Fibroblast of lung (primary cell): ENCODE measurements around the gene ZNF669.

Experiments
- EZH2 ChIP-seq: IDR thresholded peaks from 2 replicates; pipeline ENCODE4 v1.5.1; 2012; ENCODE audit warnings: low read length, control low read depth, mild to moderate bottlenecking; ENCODE audit errors: missing control alignments
- TF ChIP-seq, protein P1 (sequence below), 2 donors: IDR thresholded peaks in 1 of 2; conservative IDR thresholded peaks in 1 of 2; 1 replicate in 1 of 2; 2 replicates in 1 of 2; pipeline ENCODE4 v1.5.1; 2011 to 2012; ENCODE audit warnings: low read length in 2 of 2, control low read depth in 1 of 2, inconsistent platforms in 1 of 2, low read depth in 1 of 2, mild to moderate bottlenecking in 1 of 2

DNA sequence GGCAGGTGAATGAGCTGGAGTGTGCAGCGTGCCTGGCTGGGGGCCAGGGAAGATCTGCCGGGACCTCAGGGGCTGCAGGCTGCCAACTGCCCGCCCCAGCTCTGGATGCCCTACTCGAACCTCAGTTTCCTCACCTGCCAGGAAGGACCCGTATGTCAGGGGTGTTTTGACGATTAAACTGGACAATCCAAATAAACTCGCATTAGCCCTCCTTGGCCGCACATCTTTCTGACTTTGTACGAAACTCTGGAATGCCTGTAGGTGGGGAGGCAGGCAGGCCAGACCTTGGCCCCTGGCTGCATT is 8.3 kb upstream of the ZNF669 start:
- TF ChIP-seq, protein P1, sequence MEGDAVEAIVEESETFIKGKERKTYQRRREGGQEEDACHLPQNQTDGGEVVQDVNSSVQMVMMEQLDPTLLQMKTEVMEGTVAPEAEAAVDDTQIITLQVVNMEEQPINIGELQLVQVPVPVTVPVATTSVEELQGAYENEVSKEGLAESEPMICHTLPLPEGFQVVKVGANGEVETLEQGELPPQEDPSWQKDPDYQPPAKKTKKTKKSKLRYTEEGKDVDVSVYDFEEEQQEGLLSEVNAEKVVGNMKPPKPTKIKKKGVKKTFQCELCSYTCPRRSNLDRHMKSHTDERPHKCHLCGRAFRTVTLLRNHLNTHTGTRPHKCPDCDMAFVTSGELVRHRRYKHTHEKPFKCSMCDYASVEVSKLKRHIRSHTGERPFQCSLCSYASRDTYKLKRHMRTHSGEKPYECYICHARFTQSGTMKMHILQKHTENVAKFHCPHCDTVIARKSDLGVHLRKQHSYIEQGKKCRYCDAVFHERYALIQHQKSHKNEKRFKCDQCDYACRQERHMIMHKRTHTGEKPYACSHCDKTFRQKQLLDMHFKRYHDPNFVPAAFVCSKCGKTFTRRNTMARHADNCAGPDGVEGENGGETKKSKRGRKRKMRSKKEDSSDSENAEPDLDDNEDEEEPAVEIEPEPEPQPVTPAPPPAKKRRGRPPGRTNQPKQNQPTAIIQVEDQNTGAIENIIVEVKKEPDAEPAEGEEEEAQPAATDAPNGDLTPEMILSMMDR (conservative IDR thresholded peaks at IDR 0.05 in 1 of 2, IDR thresholded peaks at IDR 0.05 in 1 of 2; ENCODE audit: low read depth in 1 of 2, low read length in 2 of 2), result no peak
- TF ChIP-seq EZH2, result no peak
